K562 (cell line): ENCODE measurements around the gene CDS2. TPM values are rescaled to one million over a fixed set of nuclear protein-coding genes. Genes with fewer than 3 reads are reported as not detected.

Experiments used
- ATAC-seq: fragments of 200-7000 bp; cut with Tn5 transposase; 3 replicates; pipeline ENCODE4 v1.9.1; 2020; ENCODE audit warnings: moderate library complexity
- BruUV-seq: library from RNA; stranded (reverse); fragments of 400-500 nt; replicated peaks from 2 replicates; lab custom pipeline; 2021; lab: Mats Ljungman, UMichigan
- CTCF ChIA-PET: fragments of 300-600 bp; formaldehyde crosslinking; extraction: SDS; loops from one replicate; lab custom pipeline; 2021; ENCODE audit warnings: low intra/inter-chr PET ratio; lab: Yijun Ruan, JAX
- POLR2A ChIA-PET: fragments of 300-600, 350-650 bp; sonication (Branson Sonifier 250); formaldehyde crosslinking; extraction: SDS; loops from one replicate; lab custom pipeline; 2021; ENCODE audit warnings: antibody characterized with exemption, inconsistent platforms; lab: Yijun Ruan, JAX
- DNase-seq, 4 experiments: peaks; one replicate each; pipeline versions ENCODE4 v3.0.0 to v3.0.0-alpha.2; 2011 to 2018; ENCODE audit warnings: low spot score in 3 of 4, mixed read lengths in 3 of 4; ENCODE audit errors: extremely low read depth in 1 of 4
- FAIRE-seq: peaks from 2 replicates; lab custom pipeline; 2011; peaks lifted over from hg19 to GRCh38; lab: Jason Lieb, UNC
- H2AFZ ChIP-seq: 2 replicates; pipeline ENCODE4 v1.6.0; 2011; ENCODE audit warnings: low read depth, low read length, control low read depth, inconsistent platforms
- H3K27ac ChIP-seq: fragments of 200-600 bp; 3 replicates; pipeline ENCODE4 v1.8.0; 2011; ENCODE audit warnings: low read depth, mild to moderate bottlenecking, control low read depth, inconsistent platforms, low read length, moderate library complexity, mixed read lengths; ENCODE audit errors: extremely low read depth
- H3K27me3 ChIP-seq, 2 experiments: fragments of 300-600 bp in 1 of 2; 2 replicates in 1 of 2; 3 replicates in 1 of 2; pipeline versions ENCODE4 v1.6.0 to v1.8.0; 2011; ENCODE audit warnings: inconsistent platforms in 2 of 2, low read length in 2 of 2, mild to moderate bottlenecking in 1 of 2, mixed read lengths in 1 of 2, moderate library complexity in 1 of 2; ENCODE audit not compliant: control insufficient read depth in 2 of 2, insufficient read depth in 2 of 2
- H3K36me3 ChIP-seq: fragments of 300-600 bp; 3 replicates; pipeline ENCODE4 v1.8.0; 2011; ENCODE audit warnings: mild to moderate bottlenecking, low read length, inconsistent platforms; ENCODE audit not compliant: control insufficient read depth, insufficient read depth
- H3K4me1 ChIP-seq, 2 experiments: fragments of 200-600 bp in 1 of 2; replicated peaks in 1 of 2; 2 replicates in 1 of 2; 3 replicates in 1 of 2; pipeline versions ENCODE4 v1.5.1 to v1.8.0; 2011; ENCODE audit warnings: inconsistent platforms in 2 of 2, low read length in 2 of 2, mild to moderate bottlenecking in 1 of 2, mixed read lengths in 1 of 2, moderate library complexity in 1 of 2; ENCODE audit not compliant: control insufficient read depth in 2 of 2, insufficient read depth in 2 of 2
- H3K4me2 ChIP-seq: 2 replicates; pipeline ENCODE4 v1.6.1; 2011; ENCODE audit warnings: low read length, control low read depth, inconsistent platforms, mixed read lengths; ENCODE audit not compliant: insufficient read depth
- H3K4me3 ChIP-seq: fragments of 200-600 bp; sonication (generic), shearing (Covaris generic); 2 replicates; pipeline ENCODE4 v1.5.1; 2016; ENCODE audit warnings: control low read depth, inconsistent platforms
- H3K79me2 ChIP-seq: fragments of 200-600 bp; 3 replicates; pipeline ENCODE4 v1.8.0; 2011; ENCODE audit warnings: low read length, inconsistent platforms; ENCODE audit not compliant: control insufficient read depth, insufficient read depth
- H3K9ac ChIP-seq, 2 experiments: 2 replicates each; pipeline versions ENCODE4 v1.6.0 to v1.6.1; 2011; ENCODE audit warnings: low read depth in 2 of 2, low read length in 2 of 2, control low read depth in 1 of 2, inconsistent platforms in 1 of 2, mild to moderate bottlenecking in 1 of 2, mixed read lengths in 1 of 2; ENCODE audit not compliant: insufficient read depth in 1 of 2
- H3K9me1 ChIP-seq: one replicate; pipeline ENCODE4 v1.6.0; 2011; ENCODE audit warnings: inconsistent platforms, mild to moderate bottlenecking, low read length, moderate library complexity; ENCODE audit not compliant: control insufficient read depth, insufficient read depth
- H3K9me3 ChIP-seq: replicated peaks from 2 replicates; pipeline ENCODE4 v1.5.1; 2011; ENCODE audit warnings: low read depth, low read length, inconsistent platforms; ENCODE audit not compliant: control insufficient read depth, insufficient read depth
- H4K20me1 ChIP-seq: replicated peaks from 2 replicates; pipeline ENCODE4 v1.6.1; 2011; ENCODE audit warnings: low read length, inconsistent platforms, mixed read lengths; ENCODE audit not compliant: control insufficient read depth, insufficient read depth
- EP400 ChIP-seq: fragments of 450-650 bp; IDR thresholded peaks from 2 replicates; pipeline ENCODE4 v1.6.1; 2017; ENCODE audit warnings: antibody characterized with exemption, mild to moderate bottlenecking, moderate library complexity
- GATAD2B ChIP-seq: fragments of 450-650 bp; IDR thresholded peaks from 2 replicates; pipeline ENCODE4 v1.6.1; 2017; ENCODE audit warnings: mild to moderate bottlenecking, borderline replicate concordance
- IFI16 ChIP-seq: fragments of 250-450 bp; sonication (Bioruptor Pico); IDR thresholded peaks from 2 replicates; pipeline ENCODE4 v2.1.2; 2022; ENCODE audit warnings: mild to moderate bottlenecking, inconsistent platforms
- KAT2B ChIP-seq: IDR thresholded peaks from one replicate; pipeline ENCODE4 v1.6.1; 2012; ENCODE audit warnings: low read depth, mild to moderate bottlenecking, control low read depth, inconsistent platforms, low read length, moderate library complexity
- MBD2 ChIP-seq: sonication (generic); IDR thresholded peaks from 2 replicates; pipeline ENCODE4 v1.6.1; 2016; ENCODE audit warnings: low read depth, borderline replicate concordance
- MCM3 ChIP-seq: fragments of 450-650 bp; IDR thresholded peaks from 2 replicates; pipeline ENCODE4 v1.6.1; 2016
- PCBP1 ChIP-seq: fragments of 200-400 bp; formaldehyde crosslinking; IDR thresholded peaks from 2 replicates; pipeline ENCODE4 v1.6.1; 2018; ENCODE audit warnings: mild to moderate bottlenecking, low read depth, low read length; ENCODE audit not compliant: poor library complexity, severe bottlenecking
- PHF8 ChIP-seq: fragments of 200-600 bp; sonication (generic); IDR thresholded peaks from 2 replicates; pipeline ENCODE4 v1.6.1; 2012; ENCODE audit warnings: mixed run types, mild to moderate bottlenecking, inconsistent platforms, low read length, moderate library complexity, borderline replicate concordance
- POLR2B ChIP-seq: fragments of 450-650 bp; IDR thresholded peaks from 2 replicates; pipeline ENCODE4 v1.6.1; 2018; ENCODE audit warnings: low read depth; ENCODE audit not compliant: partially characterized antibody
- PTRF ChIP-seq: fragments of 450-650 bp; IDR thresholded peaks from 2 replicates; pipeline ENCODE4 v1.6.1; 2016; ENCODE audit warnings: mild to moderate bottlenecking, missing genetic modification characterization, missing compliant biosample characterization
- TRIM28 ChIP-seq: fragments of 450-650 bp; IDR thresholded peaks from 2 replicates; pipeline ENCODE4 v1.6.1; 2017
- ZNF507 ChIP-seq: conservative IDR thresholded peaks from 2 replicates; pipeline ENCODE4 v1.6.1; 2017; ENCODE audit warnings: missing genetic modification characterization, missing compliant biosample characterization
- ZNF766 ChIP-seq: fragments of 200-800 bp; sonication (Bioruptor generic); conservative IDR thresholded peaks from 2 replicates; pipeline ENCODE4 v1.6.1; 2016; ENCODE audit warnings: missing genetic modification characterization, missing compliant biosample characterization
- WGBS: fragments of 100-300 bp; shearing (Covaris generic); methylation state at CpG from one replicate; pipeline ENCODE4 v1.1.6; 2016; ENCODE audit warnings: low coverage, mixed read lengths; ENCODE audit not compliant: insufficient coverage; ENCODE audit errors: missing lambda C conversion rate; 5-methylcytosine and 5-hydroxymethylcytosine counted together
- in situ Hi-C: fragments of 300-500 bp; cut with MboI; formaldehyde crosslinking; loops from 4 replicates; pipeline ENCODE4 v1.15.0; 2018; ENCODE audit warnings: inconsistent platforms, mixed read lengths
- intact Hi-C: fragments of 100-400 bp; cut with micrococcal nuclease; formaldehyde crosslinking; loops from 2 replicates; pipeline ENCODE4 v1.14.2; 2022
- polyA plus RNA-seq, 8 experiments: library from polyadenylated mRNA; depleted of rRNA in 4 of 8; stranded (reverse) in 5 of 8; unstranded in 3 of 8; fragments of >200 nt; fragmentation: Nextera tagmentation in 2 of 8; fragmentation: Illumina TruSeq in 1 of 8; extraction: Ambion mirVana in 2 of 8; extraction: Trizol in 1 of 8; gene quantifications; 2 replicates each; pipeline versions ENCODE4 v1.2.1 to v1.2.3, GENCODE V29; 2011 to 2014; ENCODE audit warnings: inconsistent platforms in 1 of 8, missing spikeins in 1 of 8
- total RNA-seq, 7 experiments: library from RNA; depleted of rRNA in 6 of 7; stranded (reverse); fragments of >200 nt in 6 of 7; fragmentation: Illumina TruSeq in 2 of 7; extraction: Trizol in 2 of 7; gene quantifications; 2 replicates each; pipeline versions ENCODE4 v1.2.1 to v1.2.3, GENCODE V29; 2011 to 2021; ENCODE audit warnings: low replicate concordance in 1 of 7
- TF ChIP-seq, protein P1 (sequence below): fragments of 250-450 bp; sonication (Bioruptor Pico); IDR thresholded peaks from 2 replicates; pipeline ENCODE4 v1.4.0; 2020; ENCODE audit warnings: mild to moderate bottlenecking
- TF ChIP-seq, protein P2 (sequence below), 2 experiments: fragments of 150-350 bp in 1 of 2; IDR thresholded peaks; 2 replicates each; pipeline ENCODE4 v1.6.1; 2012 to 2016; ENCODE audit warnings: low read depth in 2 of 2, low read length in 2 of 2, mild to moderate bottlenecking in 1 of 2, moderate library complexity in 1 of 2
- TF ChIP-seq, protein P3 (sequence below): sonication (generic); formaldehyde crosslinking; IDR thresholded peaks from 2 replicates; pipeline ENCODE4 v1.8.0; 2022; ENCODE audit warnings: mild to moderate bottlenecking, missing genetic modification reagents

CDS2 gene
- total and polyA plus RNA-seq, 9 of the 15 experiments (the other 6 are each of a cell fraction or from before 2014, with no cell fraction given), result 6.4 to 46.4 (median 12.2) TPM

DNA sequence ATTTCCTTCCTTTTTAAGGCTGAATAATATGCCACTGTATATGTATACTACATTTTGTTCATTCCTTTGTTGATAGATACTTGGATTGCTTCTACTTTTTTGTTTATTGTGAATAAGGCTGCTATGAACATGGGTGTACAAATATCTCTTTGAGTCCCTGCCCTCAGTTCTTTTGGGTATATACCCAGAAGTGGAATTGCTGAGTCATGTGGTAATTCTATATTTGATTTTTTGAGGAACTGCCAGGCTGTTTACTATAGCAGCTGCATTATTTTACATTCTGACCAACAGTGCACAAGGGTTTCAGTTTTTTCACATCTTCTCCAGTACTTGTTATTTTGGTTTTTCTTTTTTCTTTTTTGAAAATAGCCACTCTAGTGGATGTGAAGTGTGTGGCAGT is 34.1 kb downstream of the CDS2 start (continued):
- TF ChIP-seq, protein P1, sequence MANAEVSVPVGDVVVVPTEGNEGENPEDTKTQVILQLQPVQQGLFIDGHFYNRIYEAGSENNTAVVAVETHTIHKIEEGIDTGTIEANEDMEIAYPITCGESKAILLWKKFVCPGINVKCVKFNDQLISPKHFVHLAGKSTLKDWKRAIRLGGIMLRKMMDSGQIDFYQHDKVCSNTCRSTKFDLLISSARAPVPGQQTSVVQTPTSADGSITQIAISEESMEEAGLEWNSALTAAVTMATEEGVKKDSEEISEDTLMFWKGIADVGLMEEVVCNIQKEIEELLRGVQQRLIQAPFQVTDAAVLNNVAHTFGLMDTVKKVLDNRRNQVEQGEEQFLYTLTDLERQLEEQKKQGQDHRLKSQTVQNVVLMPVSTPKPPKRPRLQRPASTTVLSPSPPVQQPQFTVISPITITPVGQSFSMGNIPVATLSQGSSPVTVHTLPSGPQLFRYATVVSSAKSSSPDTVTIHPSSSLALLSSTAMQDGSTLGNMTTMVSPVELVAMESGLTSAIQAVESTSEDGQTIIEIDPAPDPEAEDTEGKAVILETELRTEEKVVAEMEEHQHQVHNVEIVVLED (CRISPR knock-in tag), result no peak
- TF ChIP-seq PTRF, result no peak

DNA sequence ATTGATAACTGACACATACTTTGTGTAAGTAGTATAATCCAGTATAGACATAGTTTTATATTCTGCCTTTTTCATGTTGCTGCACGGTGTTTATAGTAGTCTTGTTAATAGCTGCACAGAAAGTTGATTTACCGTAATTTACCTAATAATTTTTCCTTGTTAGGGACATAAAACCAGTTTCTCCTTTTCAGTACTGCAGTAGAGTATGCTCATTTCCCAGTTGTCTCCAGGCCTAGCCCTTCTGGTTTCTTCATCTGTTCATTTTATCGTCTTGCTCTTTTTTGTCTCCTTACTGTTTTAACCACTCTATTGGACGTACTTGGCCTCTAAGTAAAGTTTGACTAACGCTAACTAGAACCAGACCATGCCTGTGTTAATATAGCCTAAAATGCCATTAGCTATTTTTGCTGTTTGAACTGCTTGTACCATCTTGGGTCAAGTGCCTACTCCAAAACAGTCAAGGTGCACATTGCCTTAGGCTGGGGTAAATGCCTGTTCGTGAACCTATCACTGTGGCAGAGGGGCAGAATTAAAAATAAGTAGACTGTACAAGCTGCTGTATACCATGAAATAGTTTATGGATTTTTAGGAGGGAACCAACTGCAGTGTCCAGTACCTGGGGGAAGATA is 34.8 kb downstream of the CDS2 start:
- CTCF ChIA-PET, result no interaction called here
- Histone ChIP-seq H4K20me1 (peaks cover 8% of the 10 kb centered on the region), H3K27ac (no peak overlapping the region), H3K79me2 (peaks cover 14% of the 10 kb centered on the region), H2AFZ (no peak overlapping the region), H3K36me3 (no peaks in the 10 kb centered on the region), H3K9me1 (no peaks in the 10 kb centered on the region), H3K4me1 (no peaks in the 10 kb centered on the region; a peak in 3 of 5 replicates), H3K27me3 (no peaks in the 10 kb centered on the region), H3K9ac (no peak overlapping the region), H3K4me3 (no peak overlapping the region), H3K9me3 (no peaks in the 10 kb centered on the region), H3K4me2 (no peak overlapping the region)
- in situ Hi-C loops, result no loop called here
- 71% methylated on average over 6 of the region's 6 CpGs for WGBS
- DNase-seq (no peak), FAIRE-seq (no peak), ATAC-seq (no peak)
- no TSS peak for BruUV-seq
- intact Hi-C loops, result no loop called here
- POLR2A ChIA-PET, result no interaction called here
- no peak for TF ChIP-seq MBD2
- no peak for TF ChIP-seq EP400
- no peak for TF ChIP-seq POLR2B
- TF ChIP-seq GATAD2B, result no peak
- no peak for TF ChIP-seq PCBP1
- TF ChIP-seq, protein P2, sequence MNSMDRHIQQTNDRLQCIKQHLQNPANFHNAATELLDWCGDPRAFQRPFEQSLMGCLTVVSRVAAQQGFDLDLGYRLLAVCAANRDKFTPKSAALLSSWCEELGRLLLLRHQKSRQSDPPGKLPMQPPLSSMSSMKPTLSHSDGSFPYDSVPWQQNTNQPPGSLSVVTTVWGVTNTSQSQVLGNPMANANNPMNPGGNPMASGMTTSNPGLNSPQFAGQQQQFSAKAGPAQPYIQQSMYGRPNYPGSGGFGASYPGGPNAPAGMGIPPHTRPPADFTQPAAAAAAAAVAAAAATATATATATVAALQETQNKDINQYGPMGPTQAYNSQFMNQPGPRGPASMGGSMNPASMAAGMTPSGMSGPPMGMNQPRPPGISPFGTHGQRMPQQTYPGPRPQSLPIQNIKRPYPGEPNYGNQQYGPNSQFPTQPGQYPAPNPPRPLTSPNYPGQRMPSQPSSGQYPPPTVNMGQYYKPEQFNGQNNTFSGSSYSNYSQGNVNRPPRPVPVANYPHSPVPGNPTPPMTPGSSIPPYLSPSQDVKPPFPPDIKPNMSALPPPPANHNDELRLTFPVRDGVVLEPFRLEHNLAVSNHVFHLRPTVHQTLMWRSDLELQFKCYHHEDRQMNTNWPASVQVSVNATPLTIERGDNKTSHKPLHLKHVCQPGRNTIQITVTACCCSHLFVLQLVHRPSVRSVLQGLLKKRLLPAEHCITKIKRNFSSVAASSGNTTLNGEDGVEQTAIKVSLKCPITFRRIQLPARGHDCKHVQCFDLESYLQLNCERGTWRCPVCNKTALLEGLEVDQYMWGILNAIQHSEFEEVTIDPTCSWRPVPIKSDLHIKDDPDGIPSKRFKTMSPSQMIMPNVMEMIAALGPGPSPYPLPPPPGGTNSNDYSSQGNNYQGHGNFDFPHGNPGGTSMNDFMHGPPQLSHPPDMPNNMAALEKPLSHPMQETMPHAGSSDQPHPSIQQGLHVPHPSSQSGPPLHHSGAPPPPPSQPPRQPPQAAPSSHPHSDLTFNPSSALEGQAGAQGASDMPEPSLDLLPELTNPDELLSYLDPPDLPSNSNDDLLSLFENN (IDR thresholded peaks at IDR 0.05; ENCODE audit: low read depth in 2 of 2, low read length in 2 of 2), result no peak
- no peak for TF ChIP-seq IFI16
- TF ChIP-seq, protein P3, sequence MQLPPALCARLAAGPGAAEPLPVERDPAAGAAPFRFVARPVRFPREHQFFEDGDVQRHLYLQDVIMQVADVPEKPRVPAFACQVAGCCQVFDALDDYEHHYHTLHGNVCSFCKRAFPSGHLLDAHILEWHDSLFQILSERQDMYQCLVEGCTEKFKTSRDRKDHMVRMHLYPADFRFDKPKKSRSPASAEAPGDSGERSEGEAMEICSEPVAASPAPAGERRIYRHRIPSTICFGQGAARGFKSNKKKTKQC (CRISPR knock-in tag), result no peak
- TF ChIP-seq KAT2B, result no peak
- TF ChIP-seq ZNF766 (CRISPR knock-in tag), result no peak
- no peak for TF ChIP-seq ZNF507
- TF ChIP-seq TRIM28, result no peak
- no peak for TF ChIP-seq MCM3
- TF ChIP-seq PHF8, result no peak
